ENCODE data around the gene NDUFA13.

Gene NDUFA13

DNA sequence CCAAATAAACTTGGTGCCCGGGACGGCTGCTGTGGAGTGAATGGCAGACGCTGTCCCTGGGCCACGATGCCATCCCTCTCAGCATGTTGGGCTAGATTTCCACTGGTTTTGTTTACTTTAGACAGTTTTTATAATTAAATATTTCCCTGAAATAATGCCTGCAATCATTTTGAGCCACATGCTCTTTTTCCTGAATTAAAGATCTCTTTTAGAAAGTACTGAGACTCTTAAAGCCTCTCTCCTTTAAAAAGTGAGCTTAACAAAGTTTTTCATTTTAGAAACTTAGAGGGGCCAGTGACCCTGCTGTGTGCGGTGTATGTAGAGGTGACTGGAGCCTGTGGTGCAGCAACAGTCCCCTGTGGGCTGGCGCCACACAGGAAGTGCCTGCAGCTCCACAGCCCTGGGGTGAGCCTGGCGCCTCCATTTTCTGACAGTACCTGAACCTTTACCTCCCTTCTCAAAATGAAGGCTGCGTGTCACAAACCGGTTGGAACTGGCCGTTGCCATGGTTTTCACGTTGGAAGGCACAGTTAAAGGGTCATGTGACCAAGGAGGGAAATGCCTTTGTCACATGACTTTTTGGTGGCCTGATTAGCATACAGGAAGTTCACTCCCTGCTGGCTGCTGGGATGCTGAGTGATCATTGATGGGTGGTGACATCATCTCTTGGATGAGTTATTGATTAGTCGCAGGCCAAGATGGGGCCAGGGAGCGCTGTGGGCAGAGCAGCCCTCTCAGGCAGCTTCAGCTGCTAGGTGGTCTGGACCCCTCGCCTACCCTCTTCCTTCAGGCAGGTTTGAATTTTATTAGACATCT, 26.9 kb upstream of the NDUFA13 start:
- no peak overlapping the region for H3K4me3 ChIP-seq (ENCODE audit: low read depth, low read length)

DNA sequence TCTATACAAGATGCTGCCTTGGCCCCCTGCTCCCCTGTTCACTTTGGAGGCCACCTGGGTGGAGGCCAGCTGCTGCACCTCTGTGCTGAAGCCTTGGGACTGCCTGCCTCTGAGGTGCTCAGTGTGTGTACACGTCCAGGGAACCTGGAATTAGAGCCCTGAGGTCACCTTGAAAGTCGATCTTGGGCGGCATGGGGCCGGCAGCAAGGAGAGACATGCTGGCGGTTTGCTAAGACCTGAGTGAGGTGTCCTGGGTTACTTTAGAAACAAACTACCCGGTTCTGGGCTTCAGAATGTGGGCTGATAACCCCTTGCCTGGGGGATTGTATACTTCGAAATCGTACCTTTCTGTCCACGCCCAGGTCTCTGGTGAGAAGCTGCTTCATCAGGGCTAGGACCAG, 26.2 kb upstream of the NDUFA13 start:
- no peak overlapping the region for H3K4me3 ChIP-seq (ENCODE audit: low read depth, low read length)

DNA sequence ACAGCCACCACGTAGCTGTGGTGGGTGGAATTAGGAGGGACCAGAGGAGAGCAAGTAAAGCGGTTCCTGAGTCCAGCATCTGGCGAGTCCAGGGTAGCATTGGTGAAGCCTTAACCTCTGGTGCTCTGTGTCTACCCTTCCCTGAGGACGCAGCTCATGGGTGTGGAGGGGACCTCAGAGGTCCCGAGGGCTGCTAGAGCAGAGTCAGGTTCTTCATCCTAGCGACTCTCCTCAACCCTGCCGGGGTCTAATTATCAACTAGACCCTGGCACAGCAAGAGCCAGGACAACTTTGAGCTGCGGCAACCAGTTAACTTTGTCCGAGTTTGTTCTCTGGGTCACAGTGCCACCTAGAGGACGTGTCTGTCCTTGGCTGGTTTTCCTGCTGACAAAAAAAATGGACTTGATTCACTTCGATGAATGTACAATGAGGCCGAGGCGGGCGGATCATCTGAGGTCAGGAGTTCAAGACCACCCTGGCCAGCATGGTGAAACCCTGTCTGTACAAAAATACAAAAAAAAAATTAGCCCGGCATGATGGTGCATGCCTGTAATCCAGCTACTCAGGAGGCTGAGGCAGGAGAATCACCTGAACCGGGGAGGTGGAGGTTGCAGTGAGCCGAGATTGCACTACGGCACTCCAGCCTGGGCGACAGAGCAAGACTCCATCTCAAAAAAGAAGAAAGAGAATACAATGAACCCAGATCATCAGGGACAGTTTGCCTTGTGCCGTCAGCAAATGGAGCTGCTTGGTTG, 25.6 kb upstream of the NDUFA13 start:
- H3K4me3 ChIP-seq (ENCODE audit: low read depth, low read length) = no peak overlapping the region

DNA sequence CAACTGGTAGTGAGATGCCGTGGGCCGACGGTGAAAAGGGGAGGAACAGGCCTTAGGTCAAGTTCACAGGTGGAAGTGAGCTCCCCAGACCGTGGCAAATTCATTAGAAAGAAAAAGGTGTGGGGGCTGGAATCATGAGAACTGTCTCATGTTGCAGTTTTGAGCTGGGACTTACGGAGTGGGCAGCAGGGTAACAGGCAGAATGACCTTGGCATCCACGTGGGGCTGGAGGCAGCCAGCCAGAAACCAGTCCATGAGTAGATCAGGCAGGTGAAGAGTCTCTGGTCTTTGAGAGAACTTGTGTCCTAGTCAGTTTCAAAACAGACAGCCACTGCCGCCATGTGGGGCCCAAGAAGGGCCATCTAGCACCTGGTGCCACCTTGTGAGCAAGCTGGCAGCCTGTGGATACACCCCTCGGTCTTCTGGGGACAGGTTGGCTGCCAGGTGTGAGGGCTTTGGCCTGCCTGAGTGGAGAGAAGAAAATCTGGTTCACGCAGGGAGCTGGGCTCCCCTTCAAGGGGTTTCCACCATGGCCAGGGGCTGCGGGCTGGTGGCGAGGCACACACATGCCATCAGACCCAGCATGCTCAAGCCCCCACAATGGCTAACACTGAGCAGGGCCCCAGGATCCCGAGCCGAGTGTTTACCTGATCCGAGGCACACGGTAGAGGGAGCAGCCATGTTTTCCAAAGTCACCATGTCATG, 24.6 kb upstream of the NDUFA13 start:
- H3K4me3 ChIP-seq (ENCODE audit: low read depth, low read length) = no peak overlapping the region

DNA sequence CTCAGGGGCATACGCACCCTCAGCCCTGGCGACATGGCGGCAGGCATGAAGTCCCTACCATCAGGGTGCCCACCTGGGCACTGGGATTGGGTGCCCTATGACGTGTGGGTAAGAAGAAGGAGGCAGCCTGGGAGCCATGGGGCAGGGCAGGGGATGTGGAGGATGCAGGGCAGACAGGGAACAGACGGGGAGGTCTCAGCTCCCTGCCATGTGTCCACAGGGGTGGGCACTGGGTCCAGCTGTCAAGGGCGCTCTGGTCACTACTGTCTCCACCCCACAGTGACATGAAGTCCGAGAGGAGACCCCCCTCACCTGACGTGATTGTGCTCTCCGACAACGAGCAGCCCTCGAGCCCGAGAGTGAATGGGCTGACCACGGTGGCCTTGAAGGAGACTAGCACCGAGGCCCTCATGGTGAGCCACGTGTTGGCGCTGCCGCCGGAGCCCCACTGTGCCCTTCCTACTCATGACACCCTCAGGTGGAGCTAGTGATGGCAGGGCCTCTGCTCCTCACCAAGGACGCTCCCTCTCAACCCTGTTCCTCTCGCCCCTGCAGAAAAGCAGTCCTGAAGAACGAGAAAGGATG, 23.9 kb upstream of the NDUFA13 start:
- no peak overlapping the region for H3K4me3 ChIP-seq (ENCODE audit: low read depth, low read length)

DNA sequence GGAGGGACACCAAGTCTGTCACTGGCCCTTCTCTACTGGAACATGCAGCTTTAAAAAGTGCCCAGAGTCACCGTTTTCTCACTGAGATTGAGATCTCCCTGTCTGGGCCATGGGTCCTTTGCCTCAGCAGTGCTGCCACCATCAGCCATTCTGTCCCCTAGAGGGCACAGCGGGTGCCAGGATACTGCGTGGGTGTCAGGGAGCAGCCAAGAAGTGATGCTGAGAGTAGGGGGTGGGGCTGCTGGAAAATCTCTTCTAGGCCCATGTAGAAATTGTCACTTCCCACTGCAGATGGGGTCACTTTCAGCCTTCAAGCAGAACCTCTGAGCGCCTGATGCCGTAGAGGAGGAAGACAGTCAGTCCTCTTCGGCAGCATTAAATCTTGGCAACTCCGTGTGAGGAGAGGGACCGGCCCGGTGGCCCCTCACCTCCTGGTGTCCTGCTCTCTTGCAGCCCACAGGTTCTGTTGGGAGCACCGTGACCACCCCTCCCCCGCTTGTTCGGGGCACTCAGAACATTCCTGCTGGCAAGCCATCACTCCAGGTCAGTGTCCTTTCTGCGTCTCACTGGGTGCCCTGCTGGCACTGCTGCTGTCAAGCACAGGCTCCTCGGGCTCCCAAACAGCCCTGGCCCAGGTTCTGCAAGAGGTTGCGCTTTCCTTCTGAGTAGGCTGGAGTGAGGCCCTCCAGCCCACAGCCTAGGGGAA, 22.0 kb upstream of the NDUFA13 start:
- H3K4me3 ChIP-seq (ENCODE audit: low read depth, low read length) = no peak overlapping the region

DNA sequence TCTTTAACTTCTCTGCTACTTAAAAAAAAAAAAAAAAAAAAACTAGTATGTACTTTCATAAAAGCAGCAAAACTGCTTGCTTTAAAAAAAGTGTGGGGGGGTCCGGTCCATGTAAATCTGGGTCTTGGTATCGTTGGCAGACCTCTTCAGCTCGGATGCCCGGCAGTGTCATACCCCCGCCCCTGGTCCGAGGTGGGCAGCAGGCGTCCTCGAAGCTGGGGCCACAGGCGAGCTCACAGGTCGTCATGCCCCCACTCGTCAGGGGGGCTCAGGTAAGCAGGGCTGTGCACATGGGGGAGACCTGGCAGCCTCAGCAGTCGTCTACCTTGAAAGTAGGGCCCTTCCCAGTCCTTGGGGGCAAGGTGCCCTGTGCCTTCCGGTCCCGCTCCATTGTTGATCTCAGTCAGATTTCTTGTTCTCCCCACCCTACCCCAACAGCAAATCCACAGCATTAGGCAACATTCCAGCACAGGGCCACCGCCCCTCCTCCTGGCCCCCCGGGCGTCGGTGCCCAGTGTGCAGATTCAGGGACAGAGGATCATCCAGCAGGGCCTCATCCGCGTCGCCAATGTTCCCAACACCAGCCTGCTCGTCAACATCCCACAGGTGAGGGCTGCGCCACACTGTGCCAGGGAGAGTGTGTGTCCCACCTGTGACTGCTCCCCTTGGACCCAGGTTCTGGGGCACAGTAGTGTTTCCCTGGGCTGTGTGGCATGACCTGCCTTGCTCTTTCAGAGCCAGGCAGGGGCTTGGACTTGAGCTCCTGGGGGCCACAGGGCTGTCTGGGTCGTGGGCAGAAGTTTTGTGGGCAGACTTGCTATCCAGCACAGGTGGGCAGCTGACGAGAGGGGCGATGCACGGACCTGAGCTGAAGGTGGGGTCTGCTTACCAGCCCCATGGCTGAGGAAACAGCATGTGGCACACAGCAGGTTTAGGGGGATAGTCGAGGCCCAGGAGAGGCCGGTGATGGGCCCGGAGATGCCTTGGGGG, 20.1 kb upstream of the NDUFA13 start:
- H3K4me3 ChIP-seq (ENCODE audit: low read depth, low read length) = no peak overlapping the region

DNA sequence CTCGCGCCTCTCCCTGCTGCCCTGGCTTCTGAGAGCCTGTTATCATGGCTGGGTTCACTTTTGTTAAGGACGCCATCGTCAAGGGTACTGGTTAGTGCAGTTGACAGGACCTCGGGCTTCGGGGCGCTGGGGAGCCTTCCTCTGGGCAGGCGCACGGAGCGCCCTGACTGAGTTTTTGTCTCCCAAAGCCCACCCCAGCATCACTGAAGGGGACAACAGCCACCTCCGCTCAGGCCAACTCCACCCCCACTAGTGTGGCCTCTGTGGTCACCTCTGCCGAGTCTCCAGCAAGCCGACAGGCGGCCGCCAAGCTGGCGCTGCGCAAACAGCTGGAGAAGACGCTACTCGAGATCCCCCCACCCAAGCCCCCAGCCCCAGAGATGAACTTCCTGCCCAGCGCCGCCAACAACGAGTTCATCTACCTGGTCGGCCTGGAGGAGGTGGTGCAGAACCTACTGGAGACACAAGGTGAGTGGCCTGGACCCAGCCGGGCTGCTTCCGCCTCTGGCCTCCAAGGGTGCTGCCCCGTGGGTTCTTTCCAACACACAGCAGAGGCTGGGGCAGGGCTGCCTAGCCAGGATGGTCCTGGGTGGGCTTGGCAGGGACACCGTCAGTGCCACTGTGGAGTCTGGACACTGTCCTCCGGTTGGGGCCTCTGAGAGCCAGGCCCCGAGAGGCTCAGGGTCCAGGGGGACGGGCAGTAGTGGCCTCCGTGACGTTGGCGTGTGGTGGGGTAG, 17.6 kb upstream of the NDUFA13 start:
- H3K4me3 ChIP-seq (ENCODE audit: low read depth, low read length) = no peak overlapping the region

DNA sequence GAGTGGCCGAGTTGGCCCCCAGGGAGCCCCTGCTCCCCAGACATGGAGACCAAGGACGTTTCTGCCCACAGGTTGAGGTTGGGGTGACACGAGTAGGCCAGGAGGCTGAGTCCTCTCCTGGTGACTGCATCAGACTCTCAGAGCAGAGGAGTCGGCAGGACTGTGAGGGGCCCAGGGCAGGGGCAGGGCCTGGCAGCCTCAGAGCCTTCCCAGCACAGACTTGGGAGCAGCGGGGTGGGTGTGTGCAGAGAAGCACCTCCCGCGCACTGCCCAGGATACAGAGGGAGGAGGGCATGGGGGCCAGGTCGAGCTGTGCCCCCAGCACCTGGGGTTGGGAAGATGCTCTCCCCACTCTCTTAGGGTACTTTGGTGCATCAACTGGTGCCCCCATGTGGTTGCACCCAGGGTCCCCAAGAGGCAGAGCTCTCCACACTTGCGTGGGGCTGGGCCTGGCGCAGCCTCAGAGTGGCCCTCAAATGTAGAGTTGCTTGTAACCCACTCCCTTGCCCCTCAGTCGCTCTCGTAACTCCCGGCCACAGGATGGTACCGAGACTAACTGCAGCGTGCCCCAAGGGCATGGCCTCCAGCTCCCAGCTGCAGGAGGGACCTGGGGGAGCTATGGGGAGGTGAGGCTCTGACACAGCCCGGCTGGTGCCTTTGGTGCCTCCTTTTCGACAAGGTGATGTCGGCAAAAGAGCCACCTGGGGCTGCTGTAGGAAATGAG, 16.6 kb upstream of the NDUFA13 start:
- no peak overlapping the region for H3K4me3 ChIP-seq (ENCODE audit: low read depth, low read length)

DNA sequence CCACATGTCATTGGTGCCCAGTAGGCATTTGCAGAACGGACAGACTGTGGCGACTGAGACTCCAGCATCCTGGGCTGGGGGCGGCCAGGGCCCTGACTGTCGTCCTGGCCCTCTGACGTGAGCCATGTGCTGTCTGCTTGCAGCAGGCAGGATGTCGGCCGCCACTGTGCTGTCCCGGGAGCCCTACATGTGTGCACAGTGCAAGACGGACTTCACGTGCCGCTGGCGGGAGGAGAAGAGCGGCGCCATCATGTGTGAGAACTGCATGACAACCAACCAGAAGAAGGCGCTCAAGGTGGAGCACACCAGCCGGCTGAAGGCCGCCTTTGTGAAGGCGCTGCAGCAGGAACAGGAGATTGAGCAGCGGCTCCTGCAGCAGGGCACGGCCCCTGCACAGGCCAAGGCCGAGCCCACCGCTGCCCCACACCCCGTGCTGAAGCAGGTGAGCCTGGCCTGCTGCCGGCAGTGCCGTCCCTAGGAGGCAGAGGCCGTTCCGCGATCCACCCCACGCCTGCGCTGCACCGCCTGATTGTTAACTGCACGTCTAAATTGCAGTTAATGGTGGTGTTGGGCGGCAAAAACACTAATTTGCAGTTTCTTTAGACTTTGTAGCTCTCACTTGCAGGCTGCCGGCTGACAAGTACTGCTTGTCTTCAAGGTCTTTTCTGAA, 14.9 kb upstream of the NDUFA13 start:
- no peak overlapping the region for H3K4me3 ChIP-seq (ENCODE audit: low read depth, low read length)

DNA sequence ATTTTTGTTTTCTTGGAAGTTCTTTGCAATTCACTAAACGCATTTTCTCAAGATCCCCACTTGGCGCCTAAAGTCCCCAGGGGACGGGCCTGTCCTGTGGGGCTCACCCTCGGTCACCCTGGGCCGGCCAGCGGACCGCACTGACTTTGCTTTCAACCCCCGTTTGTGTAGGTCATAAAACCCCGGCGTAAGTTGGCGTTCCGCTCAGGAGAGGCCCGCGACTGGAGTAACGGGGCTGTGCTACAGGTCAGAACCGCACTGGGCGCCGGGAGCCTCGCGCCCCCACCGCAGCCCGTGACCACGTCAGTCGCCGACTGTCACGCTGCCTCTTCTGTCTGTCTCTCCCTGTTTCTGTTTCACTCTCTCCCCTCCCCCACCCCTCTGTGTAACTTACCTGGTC, 14.2 kb upstream of the NDUFA13 start:
- no peak overlapping the region for H3K4me3 ChIP-seq (ENCODE audit: low read depth, low read length)

DNA sequence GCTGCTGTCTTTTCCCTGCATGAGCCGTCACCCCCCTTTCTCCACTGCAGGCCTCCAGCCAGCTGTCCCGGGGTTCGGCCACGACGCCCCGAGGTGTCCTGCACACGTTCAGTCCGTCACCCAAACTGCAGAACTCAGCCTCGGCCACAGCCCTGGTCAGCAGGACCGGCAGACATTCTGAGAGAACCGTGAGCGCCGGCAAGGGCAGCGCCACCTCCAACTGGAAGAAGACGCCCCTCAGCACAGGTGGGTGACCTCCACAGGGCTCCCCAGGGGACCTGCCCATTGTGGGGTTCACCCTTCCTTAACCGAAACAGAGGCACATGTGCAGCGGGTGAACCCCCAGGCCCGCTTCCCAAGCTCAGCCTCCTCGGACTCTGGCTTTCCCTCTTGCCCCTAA, 13.7 kb upstream of the NDUFA13 start:
- no peak overlapping the region for H3K4me3 ChIP-seq (ENCODE audit: low read depth, low read length)

DNA sequence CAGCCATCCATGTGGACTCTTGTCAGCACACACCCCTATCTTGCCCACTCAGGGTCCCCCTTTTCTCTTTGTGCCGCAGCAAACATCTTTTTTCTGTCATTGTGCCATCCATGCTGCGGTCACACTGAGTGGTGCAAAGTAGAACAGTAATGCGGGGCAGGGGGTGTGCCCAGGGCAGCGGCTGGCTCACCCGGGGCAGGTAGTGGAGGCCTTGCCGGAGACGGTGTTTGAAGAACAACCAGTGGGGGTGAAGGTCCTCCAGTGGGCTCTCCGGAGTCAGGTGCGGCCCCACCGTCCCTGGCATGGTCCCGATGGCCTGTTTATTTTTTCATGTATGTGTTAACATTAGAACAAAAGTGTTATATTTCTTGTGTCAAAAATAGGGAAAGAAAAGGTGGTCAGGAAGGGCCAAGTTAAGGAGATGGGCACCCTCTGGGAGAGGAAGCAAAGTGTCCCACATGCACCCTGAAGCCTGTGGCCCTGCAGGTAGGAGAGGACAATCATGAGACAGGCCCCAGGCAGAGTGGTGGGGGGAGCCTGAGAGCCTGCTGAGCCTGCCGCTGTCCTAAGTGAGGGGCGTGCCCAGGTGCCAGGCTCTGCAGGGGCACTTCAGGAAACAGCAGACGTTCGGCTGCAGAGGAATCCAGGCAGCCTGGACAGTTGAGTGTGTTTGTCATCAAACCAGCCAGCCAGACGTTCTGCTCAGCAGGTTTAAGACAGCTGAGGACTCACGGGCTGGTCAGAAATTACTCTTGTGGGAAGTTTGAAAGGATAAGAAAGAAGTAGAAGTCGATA, 13.0 kb upstream of the NDUFA13 start:
- H3K4me3 ChIP-seq (ENCODE audit: low read depth, low read length) = no peak overlapping the region

DNA sequence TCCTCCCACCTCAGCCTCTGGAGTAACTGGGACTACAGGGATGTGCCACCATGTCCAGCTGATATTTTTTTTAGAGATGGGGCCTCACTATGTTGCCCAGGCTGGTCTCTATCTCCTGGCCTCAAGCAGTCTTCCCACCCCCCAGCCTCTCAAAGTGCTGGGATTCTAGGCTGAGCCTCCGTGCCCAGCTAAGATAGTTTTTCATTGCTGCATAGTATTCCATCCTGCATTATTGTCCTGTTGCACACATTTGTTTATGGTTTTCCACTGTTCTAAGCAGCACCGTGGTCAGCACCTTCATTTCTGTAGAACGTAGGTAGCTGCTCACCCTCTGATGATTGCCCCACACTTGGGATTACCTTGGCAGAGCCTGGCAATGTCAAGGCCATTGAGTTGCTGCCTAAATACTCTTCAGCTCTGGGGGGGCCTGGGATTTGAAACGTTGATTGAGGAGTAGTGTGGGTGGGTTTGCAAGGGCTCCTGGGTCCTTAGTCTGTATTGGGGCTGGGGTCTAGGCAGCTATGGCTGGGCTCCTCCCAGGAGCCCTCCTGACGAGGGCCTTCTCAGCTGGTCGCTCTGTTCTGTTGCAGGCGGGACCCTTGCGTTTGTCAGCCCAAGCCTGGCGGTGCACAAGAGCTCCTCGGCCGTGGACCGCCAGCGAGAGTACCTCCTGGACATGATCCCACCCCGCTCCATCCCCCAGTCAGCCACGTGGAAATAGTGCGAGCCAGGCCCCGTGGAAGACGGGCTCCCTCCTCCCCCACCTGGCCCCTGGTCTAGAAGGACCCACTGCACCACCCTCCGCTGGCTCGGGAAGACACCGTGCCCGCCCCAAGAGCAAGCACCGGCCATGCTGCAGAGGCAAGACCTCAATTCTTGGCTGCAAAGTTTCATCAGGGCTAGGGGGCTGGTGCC, 11.0 kb upstream of the NDUFA13 start:
- H3K4me3 ChIP-seq (ENCODE audit: low read depth, low read length) = no peak overlapping the region

DNA sequence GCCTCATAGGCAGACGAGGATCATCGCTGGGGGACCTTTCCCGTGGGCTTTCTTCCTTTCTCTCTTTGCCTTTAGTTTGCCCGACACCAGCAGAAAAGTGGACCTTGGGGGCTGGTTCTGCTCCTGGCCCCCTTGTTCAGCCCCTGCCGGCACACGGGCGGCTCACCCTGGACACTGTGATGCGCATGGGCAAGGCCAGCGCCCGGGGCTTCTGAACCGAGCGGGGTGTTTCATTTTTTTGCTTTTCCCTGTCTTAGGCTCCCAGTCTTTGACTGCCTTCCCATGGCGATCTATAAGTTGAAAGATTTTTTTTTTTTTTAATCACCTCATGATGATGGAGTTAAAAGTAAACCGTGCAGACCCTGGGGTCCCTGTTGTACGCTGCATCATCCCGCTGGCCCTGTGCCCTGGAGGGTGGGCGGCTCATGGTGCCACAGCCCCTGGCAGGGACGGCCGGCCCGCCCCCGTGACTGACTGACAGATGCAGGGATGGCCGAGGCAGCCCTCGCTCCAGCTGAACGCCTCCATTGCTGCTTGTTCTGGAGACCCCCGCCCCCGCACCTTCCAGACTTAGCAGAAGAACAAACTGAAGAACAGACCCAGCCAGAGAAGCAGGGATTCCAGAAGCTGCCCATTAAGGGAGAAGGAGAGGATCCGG, 10.2 kb upstream of the NDUFA13 start:
- no peak overlapping the region for H3K4me3 ChIP-seq (ENCODE audit: low read depth, low read length)

Measured in iPS-11a (cell line).